Stimulated activated CD8-positive, alpha-beta memory T cell treated with anti-CD3 and anti-CD28 coated beads, Interleukin-15, amount 100 ng/mL, for 4 hours (primary cell): ENCODE measurements around the gene PROSER3.
A peak's percentile ranks its signal among the peaks of the same experiment; 100 is the strongest.

Experiments
- DNase-seq, 2 donors: peaks; one replicate each; pipeline ENCODE4 v3.0.0-alpha.2; 2020; ENCODE audit warnings: low read depth in 2 of 2

Gene PROSER3

GRCh38 chr19:35738021-35738886, 19.7 kb upstream of the PROSER3 start:
- DNase-seq, result no peak

DNA sequence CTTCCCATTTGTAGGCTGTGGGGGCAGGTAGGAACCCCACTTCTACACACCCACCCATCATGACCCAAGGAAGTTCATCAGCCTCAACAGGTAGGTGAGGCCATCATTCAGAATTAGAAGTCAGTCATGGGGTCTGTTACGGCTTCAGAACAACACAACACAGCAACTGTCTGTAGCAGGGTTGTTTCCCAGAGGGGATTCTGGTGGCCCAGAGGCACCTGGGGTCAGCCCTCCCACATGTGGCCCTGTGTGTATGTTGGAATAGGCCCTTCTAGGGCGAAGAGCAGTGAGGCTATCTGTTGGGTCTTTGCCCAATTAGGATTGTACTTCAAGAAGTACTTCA, 19.1 kb upstream of the PROSER3 start:
- DNase-seq, result no peak

DNA sequence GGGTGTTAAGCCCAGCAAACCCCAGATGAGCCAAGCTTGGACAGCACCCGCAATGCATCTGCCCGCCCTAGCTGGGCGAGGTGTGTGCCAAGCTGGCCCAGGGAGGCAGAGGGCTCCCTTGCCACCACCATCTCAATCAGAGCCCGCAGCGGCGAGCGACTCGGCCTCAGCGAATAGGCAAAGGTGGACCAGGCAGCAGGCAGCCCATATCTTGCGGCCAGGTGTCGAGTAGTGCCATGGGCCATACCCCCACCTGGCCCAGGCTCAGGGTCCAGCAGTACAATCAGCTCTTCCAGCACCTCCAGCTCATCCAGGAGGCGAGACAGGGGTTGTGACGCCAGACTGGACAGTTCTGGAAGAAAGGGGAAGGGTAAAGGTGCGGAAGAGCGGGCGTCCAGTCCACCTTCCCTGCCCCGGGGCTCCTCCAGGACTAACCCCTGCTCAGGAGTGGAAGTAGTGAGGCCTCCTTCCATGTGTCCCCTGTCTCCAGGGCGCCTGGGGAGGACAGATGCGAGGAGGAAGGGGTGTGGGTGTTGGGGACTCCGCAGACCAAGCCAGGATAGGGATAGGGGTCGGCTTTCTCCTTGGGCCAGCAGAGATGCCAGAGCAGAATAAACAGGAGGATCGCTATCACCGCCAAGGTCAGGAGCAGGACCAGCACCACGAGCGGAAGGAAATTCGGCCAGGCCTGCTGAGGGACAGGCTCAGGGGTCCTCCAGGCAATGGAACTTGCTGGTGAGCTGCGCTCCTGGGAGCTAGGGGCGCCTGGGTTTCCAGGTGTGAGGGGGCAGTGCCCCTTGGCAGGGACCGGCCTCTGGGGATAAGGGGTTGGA, 18.5 kb upstream of the PROSER3 start:
- no peak for DNase-seq

DNA sequence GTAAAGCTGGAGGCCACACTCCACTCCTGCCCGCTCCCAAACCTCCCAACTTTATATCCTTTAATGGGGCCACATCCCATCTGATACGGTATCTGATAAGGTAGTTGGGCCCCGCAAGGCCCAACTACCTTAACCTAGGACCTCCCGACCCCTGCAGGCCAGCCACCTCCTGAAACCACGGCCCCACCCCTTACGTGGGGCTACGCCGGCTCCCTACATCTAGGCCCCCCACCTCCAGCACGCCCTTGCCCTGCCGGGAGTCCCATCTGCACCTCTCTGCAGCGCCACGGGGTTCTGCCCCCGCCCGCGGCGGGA, 17.9 kb upstream of the PROSER3 start:
- DNase-seq, result no peak

DNA sequence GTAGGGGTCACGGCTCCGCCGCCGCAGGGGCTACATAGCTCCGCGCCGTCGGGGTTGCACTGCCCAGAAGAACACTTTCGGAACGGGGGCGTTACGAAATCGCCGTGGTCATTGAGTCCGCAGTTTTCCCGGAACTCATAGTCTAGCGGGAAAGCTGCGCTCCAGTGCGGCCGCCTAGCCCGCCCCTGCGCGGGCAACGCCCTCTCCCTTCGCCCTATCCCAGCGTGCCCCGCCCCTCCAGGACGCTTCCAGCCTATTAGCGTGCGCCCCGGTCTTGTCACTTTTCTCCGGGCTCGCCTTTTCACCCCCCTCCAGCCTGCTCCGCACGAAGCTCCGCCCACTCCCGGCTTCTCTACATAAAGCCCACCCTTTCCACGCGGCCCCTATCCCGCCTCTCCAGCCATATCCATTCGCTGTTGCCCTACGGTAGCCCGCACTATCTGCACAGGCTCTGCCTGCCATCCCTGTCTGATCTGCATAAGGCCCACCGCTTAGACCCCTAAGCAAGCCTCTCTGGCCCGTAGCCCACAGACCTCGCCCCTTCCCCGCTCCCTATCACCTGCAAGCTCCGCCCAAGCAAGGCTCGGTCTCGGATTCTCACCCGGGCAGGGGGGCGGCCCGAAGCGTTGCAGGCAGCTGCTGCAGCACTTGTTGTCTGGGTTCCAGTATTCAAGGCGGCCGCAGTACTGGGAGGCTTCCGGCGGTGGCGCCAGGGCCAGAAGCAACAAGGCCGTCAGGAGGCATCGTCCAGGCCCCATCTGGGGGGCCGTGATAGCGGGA, 17.4 kb upstream of the PROSER3 start:
- peak; percentile 86 to 93 for DNase-seq

GRCh38 chr19:35741203-35741515, 16.8 kb upstream of the PROSER3 start:
- DNase-seq, result no peak

- peak; percentile 55 to 64 for DNase-seq
Measured at GRCh38 chr19:35742121-35742724, 15.8 kb upstream of the PROSER3 start, which contains the start of gene IGFLR1. Gene IGFLR1, minus strand, starts transcription at chr19:35742452. Its CDS starts 1,272 bp downstream, at chr19:35741180.

DNA sequence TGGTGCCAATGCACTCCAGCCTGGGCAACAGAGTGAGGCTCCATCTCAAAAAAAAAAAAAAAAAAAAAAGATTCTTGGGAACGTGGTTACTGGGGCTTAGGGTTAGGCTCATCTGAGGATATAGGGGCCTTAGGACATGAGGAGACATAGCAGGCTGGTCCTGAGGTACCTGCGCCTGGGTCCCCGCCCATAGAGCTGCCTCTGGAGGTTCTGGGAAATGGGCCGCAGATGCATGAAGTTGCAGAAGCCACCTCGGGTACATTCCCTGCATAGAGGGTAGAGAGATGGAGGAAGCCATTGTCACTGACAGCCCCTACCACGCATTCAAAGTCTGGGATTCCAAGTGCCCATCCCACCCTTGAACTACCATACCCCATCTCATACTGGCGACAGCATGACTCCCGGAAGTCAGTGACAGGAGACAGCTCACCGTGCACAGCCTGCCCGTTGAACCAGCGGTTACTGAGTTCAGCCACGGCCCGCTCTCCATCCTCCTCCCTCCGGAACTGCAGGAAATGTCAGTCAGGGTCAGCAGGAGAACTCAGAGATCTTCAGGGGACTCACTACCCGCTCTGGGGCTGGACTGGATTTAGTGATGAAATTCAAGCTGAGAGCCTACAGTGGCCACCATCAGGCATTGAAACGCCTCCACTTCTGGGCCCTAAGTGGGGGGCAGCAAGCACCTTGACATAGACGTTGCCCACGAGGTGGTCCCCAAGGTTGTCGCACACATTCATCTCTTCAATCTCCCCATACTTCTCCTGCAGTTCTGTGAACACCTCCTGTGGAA, 14.1 kb upstream of the PROSER3 start:
- no peak for DNase-seq

DNA sequence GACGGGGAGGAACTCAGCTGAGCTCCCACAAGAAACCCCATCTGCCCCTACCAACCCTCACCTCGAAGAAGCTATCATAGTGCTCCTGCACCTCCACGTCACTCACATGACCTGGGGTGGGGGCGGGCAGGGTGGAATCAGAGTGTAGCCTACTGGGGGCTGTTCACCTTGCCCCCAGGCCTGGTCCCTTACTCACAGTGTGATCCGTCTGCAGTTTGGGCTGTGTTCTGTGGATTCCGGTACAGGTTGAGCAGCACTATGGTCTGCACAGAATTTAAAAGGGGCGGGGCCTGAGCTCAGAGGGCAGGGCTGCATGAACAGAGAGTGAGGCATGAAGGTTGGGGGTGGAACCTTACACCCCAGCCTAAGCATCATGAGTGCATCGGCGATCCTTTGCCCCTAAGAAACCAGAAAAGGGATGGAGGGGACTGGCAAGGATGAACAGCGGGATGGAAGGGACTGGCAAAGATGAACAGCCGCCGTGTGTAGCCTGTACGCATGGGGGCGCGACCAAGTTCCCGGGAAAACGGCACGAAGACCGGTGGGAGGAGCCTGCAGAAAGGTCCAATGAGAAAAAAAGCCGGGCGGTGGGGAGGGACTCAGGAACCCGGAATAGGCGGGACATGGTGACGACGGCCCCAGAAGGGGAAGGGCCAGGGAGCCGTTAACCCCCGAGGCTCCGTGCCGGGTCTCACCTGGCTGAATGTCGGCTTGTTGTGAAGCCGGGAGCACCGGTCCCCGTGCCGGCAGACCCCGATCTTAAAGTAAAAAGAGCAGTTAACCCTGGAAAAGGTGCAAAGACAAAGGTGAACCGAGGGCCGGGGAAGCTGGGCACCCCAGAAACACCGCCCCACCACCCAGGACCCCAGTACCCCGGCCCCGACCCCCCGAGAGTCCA, 13.3 kb upstream of the PROSER3 start:
- DNase-seq, result peak; percentile 85 to 87

- peak; percentile 95 to 96 for DNase-seq
Measured at GRCh38 chr19:35745328-35746086, 12.5 kb upstream of the PROSER3 start, which contains the start of the genes PSENEN and U2AF1L4. Gene PSENEN, plus strand, starts transcription at chr19:35745651. Its CDS starts 280 bp downstream, at chr19:35745931. Gene U2AF1L4, minus strand, starts transcription at chr19:35745418. Its CDS starts 27 bp downstream, at chr19:35745391.

DNA sequence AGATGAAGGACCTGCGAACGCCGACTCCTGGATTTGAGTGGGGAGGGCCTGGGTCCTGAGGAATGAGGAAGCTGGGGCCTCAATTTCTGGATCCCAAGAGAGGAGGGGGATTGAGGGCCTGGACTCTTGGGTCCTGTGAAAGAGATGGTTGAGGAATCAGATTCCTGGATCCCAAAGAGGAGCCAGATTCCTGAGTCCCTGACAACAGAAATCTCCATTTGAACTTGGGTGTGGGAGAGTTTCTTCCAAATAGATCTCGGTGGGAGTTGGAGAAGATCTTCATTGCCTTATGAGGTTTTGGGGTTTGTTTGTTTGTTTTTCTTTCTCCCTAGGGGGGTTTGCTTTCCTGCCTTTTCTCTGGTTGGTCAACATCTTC, 11.9 kb upstream of the PROSER3 start:
- DNase-seq, result no peak

DNA sequence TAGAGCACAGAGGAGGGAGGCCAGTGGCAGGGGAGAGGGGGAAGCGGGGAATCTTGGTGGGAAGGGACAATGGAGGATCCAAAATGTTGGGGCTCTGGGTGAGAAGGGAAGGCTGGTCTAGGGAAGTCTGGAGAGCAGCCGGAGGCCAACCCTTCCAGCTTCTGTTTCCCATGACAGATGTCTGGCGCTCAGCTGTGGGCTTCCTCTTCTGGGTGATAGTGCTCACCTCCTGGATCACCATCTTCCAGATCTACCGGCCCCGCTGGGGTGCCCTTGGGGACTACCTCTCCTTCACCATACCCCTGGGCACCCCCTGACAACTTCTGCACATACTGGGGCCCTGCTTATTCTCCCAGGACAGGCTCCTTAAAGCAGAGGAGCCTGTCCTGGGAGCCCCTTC, 11.4 kb upstream of the PROSER3 start:
- DNase-seq, result no peak

GRCh38 chr19:35748106-35749020, 9.6 kb upstream of the PROSER3 start, which contains the start of gene LIN37:
Gene LIN37, plus strand, starts transcription at chr19:35748576. Its CDS starts 149 bp downstream, at chr19:35748725.
- DNase-seq, result peak; percentile 96 to 99

DNA sequence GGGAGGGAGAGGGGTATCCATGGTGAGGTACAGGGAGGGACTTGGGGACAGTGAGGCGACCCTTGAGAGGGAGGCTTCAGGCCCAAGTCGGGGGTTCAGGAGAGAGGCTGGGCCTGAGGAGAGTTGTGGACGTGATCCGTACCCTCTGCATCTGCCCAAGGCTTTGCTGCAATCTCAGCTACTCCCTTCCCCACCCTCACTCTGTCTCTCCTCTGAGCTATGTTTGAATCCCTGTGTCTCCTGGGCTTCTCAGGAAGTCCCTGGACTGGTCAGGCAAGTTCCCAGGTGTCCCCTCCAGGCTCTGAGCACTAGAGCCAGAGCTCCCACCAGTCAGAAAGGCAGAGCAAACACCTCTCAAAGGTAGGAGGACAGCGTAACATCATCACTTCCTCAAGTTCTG, 7.8 kb upstream of the PROSER3 start:
- no peak for DNase-seq

DNA sequence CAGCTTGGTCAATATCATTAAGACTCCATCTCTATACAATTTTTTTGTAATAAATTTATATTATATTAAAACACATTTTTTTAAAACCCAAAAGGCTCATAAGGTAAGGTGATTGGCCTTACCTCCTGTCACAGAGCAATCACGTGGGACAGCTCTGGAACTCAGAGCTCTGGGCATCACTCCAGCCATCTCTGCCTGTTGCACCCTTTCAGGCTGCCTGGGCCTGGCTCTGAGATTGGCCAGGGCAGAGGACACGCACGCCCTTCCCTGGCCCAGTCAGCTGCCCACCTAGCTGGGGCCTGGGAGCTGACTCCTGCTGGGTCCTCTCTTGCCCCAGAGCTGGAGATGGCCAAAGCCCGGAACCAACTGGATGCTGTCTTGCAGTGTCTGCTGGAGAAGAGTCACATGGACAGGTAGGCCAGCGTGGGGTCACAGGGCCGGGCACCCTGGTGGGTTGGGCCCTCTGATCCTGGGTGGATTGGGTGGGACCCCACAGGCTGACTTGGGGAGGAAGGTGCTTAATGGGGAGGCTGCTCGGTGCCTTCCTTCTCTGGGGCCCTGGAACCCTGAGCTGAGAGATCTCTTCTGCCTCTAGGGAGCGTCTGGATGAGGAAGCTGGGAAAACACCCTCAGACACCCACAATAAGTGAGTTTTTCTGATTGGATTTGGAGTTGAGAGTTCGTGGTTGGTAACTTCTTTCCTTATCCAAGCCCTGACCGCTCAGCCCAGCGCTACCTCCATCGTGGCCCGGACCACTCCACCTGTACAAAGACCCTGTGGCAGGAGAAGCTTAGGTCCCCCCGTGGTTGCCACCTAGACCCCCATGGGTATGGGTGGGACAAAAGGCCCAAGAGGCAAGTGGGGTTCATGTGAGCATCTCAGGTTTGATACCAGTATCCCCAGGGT, 5.9 kb upstream of the PROSER3 start:
- no peak for DNase-seq

GRCh38 chr19:35752746-35753350, 5.1 kb upstream of the PROSER3 start:
- DNase-seq, result no peak
